AG09319 (cell line): ENCODE results near the gene UBXN10.

Experiments
- DNase-seq: peaks from one replicate; pipeline ENCODE4 v3.0.0-alpha.2; 2010; ENCODE audit warnings: low read depth; ENCODE audit errors: extremely low read depth
- CTCF ChIP-seq: IDR thresholded peaks from 2 replicates; pipeline ENCODE4 v1.5.1; 2011; ENCODE audit warnings: low read depth, mild to moderate bottlenecking, inconsistent platforms, low read length, moderate library complexity

The UBXN10 gene

GRCh38 chr1:20139776-20140612 is 45.9 kb upstream of the UBXN10 start:
- no peak for DNase-seq
- no peak for TF ChIP-seq CTCF

- DNase-seq = no peak
- TF ChIP-seq CTCF = no peak
Measured at GRCh38 chr1:20141001-20141400, 44.9 kb upstream of the UBXN10 start.

GRCh38 chr1:20141466-20141865 is 44.4 kb upstream of the UBXN10 start:
- TF ChIP-seq CTCF = no peak
- DNase-seq = no peak

- TF ChIP-seq CTCF = no peak
- no peak for DNase-seq
Measured at GRCh38 chr1:20142001-20142710, 43.7 kb upstream of the UBXN10 start.

- TF ChIP-seq CTCF = no peak
- no peak for DNase-seq
Measured at GRCh38 chr1:20143318-20143717, 42.6 kb upstream of the UBXN10 start.

- no peak for TF ChIP-seq CTCF
- no peak for DNase-seq
Measured at GRCh38 chr1:20143734-20144565, 41.9 kb upstream of the UBXN10 start.
